ENCODE results near the gene RABGGTA. TPM values are rescaled to one million over a fixed set of nuclear protein-coding genes. Genes with fewer than 3 reads are reported as not detected.
A peak's percentile ranks its signal among the peaks of the same experiment; 100 is the strongest.

The RABGGTA gene, protein sequence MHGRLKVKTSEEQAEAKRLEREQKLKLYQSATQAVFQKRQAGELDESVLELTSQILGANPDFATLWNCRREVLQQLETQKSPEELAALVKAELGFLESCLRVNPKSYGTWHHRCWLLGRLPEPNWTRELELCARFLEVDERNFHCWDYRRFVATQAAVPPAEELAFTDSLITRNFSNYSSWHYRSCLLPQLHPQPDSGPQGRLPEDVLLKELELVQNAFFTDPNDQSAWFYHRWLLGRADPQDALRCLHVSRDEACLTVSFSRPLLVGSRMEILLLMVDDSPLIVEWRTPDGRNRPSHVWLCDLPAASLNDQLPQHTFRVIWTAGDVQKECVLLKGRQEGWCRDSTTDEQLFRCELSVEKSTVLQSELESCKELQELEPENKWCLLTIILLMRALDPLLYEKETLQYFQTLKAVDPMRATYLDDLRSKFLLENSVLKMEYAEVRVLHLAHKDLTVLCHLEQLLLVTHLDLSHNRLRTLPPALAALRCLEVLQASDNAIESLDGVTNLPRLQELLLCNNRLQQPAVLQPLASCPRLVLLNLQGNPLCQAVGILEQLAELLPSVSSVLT
- total RNA-seq = 25.7 TPM

DNA sequence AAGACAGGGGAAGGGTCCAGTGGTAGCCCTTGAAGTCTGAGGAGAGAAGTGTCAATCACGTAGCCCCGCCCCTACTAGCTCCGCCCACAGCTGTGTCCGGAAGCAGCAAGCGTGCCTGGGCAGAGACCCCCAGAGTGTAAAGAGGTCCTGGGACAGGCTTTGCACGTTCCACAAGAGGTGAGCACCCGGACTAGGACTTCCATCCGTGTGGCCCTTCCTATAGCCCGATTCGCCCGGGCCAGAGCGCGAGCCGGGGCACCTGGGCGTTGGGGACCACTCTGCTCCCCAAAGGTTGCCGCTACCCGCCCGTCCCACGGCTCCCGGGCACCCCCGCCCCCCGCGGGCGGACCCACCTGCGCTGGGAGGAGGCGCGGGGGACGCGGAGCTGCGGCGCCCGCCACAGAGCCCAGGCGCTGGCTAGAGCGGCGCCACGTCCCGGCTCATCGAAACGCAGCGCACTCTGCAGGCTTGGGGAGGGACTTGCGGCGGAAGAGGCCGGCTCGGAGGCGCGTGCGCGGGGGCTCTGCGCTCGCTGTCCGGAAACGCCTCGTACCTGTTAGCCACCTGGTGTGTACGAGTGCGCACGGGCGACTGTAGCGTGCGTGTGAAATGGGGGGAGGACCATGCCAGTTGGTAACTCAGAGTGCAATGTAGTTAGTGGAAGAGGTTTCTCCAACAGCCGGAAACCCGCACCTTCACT is at the start of gene RABGGTA:
Gene RABGGTA, minus strand, starts transcription at position 464 of the 700 bp plus-strand sequence. CDS start 482 bp downstream, outside the sequence.
- FAIRE-seq (no peak), DNase-seq (ENCODE audit: low spot score in 2 of 2) (peak; percentile 94 to 97)

DNA sequence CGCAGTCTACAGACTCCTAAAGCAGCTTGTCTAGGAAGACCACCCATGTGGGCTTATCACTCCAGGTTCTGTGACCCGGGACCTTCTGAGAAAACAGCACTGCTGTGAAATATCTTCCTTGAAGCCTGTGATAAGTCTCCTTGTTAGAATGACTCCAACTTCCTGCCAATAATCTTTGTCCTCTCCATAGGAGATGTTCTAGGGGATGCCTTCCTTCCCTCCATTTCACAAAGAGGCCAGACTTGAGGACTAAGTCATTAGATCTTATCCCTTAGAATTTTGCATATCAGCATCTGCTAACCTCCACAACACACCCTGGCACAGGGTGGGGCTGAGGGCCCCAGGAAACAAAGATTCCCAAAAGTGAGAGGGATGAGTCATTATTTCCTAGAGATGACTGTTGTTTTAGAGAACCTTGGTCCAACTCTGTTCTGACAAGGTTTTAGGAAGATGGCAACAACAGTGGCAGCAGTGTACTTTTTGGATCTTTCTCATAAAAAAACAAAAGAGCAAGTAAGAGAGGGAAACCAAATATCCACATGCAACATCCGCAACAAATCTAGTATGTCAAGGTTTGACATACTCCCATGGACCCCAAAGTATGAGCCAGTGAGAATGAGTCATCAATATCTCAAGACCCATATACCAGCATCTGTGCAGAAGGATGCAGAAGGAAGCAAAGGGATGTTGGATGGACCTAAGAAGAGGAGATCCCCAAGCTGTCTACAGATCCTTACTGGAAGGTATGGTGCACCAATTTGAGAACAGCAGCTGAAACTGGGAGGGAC is 45.9 kb upstream of the RABGGTA start:
- DNase-seq (ENCODE audit: low spot score in 2 of 2) (no peak), FAIRE-seq (no peak)

DNA sequence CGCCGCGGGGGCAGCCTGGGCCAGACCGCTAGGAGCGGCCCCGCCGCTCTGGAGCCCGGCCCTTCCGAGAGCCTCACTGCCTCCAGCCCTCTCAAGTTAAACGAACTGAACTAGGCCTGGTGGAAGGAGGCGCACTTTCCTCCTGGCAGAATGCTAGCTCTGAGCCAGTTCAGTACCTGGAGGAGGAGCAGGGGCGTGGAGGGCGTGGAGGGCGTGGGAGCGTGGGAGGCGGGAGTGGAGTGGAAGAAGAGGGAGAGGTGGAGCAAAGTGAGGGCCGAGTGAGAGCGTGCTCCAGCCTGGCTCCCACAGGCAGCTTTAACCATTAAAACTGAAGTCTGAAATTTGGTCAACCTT is 45.2 kb upstream of the RABGGTA start:
- FAIRE-seq (no peak), DNase-seq (ENCODE audit: low spot score in 2 of 2) (no peak)

DNA sequence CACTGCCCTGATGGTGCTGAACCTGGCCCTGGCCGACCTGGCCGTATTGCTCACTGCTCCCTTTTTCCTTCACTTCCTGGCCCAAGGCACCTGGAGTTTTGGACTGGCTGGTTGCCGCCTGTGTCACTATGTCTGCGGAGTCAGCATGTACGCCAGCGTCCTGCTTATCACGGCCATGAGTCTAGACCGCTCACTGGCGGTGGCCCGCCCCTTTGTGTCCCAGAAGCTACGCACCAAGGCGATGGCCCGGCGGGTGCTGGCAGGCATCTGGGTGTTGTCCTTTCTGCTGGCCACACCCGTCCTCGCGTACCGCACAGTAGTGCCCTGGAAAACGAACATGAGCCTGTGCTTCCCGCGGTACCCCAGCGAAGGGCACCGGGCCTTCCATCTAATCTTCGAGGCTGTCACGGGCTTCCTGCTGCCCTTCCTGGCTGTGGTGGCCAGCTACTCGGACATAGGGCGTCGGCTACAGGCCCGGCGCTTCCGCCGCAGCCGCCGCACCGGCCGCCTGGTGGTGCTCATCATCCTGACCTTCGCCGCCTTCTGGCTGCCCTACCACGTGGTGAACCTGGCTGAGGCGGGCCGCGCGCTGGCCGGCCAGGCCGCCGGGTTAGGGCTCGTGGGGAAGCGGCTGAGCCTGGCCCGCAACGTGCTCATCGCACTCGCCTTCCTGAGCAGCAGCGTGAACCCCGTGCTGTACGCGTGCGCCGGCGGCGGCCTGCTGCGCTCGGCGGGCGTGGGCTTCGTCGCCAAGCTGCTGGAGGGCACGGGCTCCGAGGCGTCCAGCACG is 44.6 kb upstream of the RABGGTA start:
- no peak for FAIRE-seq
- peak in 1 of 2 donors; percentile 67 for DNase-seq (ENCODE audit: low spot score in 2 of 2)

DNA sequence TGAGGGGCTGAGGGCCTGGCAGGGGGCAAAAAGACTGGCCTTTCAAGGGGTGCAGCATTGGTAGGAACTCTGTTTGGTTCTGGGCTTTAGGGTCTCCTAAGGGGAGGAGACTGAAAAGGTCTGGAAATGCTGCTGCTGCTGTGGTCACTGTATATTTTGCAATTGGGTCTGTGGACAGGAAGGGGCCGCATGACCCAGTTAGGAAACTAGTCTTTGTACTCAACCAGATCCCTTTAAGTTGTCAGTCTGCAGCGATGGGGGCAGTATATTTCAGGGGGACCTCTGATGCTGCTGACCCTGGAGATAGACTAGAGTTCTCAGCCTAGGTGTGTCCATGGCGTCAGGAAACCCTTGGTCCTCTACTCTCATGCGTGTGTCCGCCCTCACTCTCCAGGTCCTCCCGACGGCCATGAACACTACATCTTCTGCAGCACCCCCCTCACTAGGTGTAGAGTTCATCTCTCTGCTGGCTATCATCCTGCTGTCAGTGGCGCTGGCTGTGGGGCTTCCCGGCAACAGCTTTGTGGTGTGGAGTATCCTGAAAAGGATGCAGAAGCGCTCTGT is 43.9 kb upstream of the RABGGTA start:
- DNase-seq (ENCODE audit: low spot score in 2 of 2) (no peak), FAIRE-seq (no peak)

DNA sequence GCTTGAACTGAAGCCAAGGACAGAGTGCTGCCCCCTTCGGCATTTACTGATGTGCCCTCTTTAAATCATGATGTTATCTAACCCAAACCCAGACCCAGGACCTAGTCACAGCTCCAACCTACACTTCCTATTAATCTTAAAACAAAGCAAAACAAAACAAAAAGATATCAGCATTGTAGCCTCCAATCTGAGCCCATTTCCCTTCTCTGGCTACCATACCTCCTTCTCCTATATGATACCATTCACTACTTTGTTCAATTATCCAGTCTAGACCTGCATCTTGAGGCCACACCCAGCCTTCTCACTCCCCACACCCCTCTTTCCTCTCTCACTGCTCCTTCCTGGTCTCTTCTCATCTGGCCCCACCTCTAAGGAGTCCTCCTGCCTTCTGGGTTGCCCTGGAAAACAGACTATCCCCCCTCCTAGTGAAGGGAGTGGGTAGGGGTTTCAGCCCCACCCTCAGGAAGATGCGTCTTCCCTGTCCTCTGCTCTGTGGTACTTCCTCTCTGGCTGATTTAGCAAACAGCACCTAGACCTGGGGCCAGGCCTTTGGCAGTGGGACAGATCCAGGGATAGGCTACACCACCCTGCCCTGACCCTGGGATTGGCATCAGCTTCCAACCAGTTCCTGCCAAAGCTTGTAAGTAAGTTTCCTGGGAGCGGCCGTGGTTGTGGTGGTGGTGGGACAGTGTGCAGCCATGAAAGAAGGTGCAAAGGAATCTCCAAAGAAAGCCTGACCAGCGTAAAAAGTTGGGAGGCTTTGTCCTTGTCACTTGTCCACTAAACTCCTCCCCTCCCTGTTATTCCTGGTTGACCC is 43.2 kb upstream of the RABGGTA start:
- no peak for DNase-seq (ENCODE audit: low spot score in 2 of 2)
- no peak for FAIRE-seq

DNA sequence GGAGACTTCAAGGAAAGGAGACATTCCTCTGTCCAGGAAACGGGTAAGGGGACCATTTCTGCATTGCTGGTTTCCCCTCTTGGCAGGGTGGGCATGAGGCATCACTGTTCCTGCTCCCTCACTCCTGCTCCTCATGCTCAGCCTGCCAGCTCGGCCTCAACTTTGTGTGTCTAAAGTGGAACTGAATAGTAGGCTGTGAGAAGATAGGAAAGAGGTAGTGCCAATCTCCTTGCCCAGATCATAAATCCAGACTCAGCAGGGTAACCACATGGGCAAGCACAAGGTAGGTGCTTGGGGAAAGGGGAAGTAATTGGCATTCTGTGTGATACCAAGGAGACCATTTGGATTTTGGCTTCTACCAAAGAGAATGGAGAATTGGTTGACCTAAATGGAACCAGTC is 42.5 kb upstream of the RABGGTA start:
- no peak for FAIRE-seq

DNA sequence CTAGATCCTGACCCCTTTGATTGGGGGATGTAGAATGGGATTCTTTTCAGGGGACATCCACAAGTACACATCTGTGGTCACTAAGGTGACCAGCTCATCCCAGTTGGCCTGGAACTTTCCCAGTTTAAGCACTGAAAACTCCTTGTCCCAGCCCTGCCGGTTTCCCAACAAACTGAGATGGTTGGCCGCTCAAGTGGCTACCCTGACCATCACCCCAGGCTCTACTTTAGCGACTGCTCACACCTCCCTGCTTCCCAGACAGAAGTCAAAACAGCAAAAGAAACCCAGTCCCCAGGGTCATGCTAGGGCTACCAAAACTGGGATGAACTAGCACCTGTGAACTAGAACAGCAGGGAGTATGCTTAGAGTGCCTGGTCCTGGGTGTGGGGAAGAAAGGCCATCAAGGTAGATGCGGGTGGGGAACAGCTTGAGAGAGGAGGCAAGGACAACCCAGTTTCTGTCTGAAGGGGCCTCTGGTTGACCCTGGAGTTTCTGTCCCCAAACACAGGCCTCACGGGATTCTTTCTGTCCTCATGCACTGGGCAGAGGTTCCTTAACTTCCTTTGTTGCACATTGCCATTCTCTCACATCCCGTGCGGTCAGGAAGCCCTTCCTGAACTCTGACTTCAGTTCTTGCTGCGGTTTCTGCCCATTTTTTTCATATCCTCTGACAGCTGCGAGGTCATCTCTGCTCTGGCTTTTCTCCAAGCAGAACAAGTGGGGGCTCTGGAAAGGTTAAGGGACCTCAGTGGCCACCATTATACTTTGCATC is 41.5 kb upstream of the RABGGTA start:
- FAIRE-seq = no peak
- no peak for DNase-seq (ENCODE audit: low spot score in 2 of 2)

More for the DNA sequence above, 42.5 kb upstream of the RABGGTA start:
- no peak for DNase-seq (ENCODE audit: low spot score in 2 of 2)

DNA sequence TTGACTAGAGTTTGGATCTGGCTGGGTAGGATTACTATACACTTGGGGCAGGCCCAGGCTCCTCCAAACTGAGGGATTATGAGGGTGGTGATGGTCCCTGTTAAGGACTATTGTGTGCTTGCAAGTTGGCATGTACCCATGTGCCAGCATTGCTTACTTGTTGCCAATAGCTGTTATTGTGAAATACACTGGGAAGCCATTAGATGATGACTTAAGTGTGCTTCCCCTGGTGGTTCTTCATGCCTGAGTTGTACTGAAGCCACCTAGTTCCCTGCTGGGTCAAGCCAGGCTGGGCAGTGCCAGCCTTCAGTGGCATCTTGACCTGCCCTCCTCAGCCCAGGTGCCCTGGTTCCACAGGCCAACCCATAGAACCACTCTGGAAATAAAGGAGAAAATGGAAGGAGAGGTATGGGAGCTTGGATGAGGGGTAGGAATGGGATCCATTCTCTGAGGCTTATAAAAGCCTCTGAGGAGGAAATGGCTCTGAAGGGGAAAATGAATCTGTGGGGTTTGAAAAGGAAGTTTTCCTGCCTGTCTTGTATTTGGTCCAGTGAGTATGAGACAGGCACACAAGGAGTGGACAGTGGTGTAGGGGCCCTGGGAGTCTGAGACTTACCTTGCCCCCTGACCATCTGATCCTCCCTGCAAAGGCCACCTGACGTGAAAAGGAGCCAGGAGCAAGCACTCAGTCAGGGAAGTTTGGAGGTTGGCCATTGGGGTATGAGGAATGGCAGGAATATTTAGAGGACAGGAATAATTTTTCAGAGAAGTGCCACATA is 40.6 kb upstream of the RABGGTA start:
- no peak for DNase-seq (ENCODE audit: low spot score in 2 of 2)
- FAIRE-seq = no peak

DNA sequence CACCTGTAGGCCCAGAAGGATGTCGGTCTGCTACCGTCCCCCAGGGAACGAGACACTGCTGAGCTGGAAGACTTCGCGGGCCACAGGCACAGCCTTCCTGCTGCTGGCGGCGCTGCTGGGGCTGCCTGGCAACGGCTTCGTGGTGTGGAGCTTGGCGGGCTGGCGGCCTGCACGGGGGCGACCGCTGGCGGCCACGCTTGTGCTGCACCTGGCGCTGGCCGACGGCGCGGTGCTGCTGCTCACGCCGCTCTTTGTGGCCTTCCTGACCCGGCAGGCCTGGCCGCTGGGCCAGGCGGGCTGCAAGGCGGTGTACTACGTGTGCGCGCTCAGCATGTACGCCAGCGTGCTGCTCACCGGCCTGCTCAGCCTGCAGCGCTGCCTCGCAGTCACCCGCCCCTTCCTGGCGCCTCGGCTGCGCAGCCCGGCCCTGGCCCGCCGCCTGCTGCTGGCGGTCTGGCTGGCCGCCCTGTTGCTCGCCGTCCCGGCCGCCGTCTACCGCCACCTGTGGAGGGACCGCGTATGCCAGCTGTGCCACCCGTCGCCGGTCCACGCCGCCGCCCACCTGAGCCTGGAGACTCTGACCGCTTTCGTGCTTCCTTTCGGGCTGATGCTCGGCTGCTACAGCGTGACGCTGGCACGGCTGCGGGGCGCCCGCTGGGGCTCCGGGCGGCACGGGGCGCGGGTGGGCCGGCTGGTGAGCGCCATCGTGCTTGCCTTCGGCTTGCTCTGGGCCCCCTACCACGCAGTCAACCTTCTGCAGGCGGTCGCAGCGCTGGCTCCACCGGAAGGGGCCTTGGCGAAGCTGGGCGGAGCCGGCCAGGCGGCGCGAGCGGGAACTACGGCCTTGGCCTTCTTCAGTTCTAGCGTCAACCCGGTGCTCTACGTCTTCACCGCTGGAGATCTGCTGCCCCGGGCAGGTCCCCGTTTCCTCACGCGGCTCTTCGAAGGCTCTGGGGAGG is 39.5 kb upstream of the RABGGTA start, which contains the start of gene LTB4R:
Gene LTB4R, plus strand, starts transcription at position 857 of the 959 bp plus-strand sequence. CDS start 4,150 bp downstream, outside the sequence.
- DNase-seq (ENCODE audit: low spot score in 2 of 2) (peak; percentile 77 to 80), FAIRE-seq (no peak)

DNA sequence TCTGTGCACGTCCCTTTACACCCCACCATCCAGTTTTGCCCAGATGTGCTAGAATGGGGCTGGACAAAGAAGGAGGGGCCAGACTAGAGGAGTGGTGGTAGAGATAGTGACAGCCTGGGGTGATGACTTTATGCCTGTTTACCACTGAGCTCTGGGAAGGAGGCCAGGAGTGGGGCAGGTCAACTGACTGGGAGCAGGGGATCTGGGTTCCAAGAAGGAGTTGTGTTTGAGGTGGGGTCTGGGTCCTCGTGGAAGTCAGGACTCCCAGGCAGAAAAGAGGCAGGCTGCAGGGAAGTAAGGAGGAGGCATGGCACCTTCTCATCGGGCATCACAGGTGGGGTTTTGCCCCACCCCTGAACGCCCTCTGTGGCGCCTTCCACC is 38.9 kb upstream of the RABGGTA start:
- DNase-seq (ENCODE audit: low spot score in 2 of 2) (no peak), FAIRE-seq (no peak)

DNA sequence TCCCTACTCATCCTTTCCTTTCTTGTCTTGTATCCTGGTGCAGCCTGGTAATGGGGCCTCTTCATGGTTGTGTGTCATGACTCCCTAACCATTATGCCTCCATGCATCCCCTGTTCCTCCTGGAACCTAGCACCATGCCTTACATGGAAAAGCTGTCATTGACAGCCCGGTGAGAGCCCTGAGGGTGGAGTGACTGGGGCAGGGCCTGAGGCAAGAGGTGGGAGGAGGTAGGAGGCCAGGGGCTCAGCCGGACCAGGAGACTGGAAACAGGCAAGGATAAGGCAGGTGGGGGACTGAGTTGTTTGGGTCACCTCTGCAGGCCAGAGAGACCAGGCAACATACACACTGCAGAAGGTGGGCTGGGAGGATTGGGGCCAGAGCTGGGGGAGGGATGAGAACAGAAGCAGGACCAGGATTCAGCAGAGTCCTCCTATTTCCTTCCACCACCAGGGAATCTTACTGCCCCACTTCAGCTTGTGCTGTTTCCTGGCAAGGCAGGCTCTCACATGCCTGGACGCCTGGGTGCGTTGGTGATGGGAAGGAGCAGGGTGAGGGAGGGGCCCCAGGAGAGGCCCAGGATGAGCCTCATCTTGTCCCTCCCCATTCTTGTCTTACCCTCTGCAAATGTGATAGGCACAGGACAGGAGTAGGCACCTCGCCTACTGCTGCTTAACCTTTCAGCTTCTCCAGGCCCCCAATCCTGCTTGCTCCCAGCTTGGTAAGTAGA is 38.3 kb upstream of the RABGGTA start, which contains the start of gene LTB4R2:
Gene LTB4R2, plus strand, starts transcription at position 603 of the 727 bp plus-strand sequence. CDS start 525 bp downstream, outside the sequence.
- no peak for DNase-seq (ENCODE audit: low spot score in 2 of 2)
- no peak for FAIRE-seq

DNA sequence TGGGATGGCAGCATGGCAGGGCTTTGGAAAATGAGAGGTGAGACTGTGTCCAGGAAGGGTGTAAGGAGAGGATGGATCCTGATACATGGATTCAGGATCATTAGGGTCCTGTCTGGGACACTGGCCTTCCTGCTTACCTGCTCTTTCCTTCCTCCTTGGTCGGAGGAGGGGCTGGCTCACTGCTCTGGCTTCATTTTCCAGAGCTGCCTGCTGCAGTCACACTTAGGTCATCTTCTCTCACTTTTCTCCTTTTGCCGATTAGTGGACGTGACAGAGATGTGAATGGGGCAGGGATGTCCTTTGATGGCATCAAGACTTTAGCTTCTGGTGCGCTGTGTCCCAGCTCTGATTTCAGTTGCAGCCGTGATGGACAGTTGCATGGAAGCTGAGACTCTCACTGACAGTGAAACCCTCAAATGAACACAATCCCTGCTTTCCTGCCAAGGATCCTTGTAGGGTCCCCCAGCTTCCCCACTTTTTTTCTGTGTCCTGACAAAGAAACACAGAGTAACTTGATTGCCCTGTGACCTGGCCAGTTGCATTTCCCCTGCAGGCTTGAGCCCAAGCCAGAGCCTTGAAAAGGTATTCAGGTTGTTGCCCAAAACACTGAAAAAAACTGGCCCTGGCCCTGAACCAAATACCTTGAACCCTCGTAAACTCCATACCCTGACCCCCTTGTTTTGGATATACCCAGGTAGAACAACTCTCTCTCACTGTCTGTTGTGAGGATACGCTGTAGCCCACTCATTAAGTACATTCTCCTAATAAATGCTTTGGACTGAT is 37.1 kb upstream of the RABGGTA start:
- FAIRE-seq (no peak), DNase-seq (ENCODE audit: low spot score in 2 of 2) (no peak)

DNA sequence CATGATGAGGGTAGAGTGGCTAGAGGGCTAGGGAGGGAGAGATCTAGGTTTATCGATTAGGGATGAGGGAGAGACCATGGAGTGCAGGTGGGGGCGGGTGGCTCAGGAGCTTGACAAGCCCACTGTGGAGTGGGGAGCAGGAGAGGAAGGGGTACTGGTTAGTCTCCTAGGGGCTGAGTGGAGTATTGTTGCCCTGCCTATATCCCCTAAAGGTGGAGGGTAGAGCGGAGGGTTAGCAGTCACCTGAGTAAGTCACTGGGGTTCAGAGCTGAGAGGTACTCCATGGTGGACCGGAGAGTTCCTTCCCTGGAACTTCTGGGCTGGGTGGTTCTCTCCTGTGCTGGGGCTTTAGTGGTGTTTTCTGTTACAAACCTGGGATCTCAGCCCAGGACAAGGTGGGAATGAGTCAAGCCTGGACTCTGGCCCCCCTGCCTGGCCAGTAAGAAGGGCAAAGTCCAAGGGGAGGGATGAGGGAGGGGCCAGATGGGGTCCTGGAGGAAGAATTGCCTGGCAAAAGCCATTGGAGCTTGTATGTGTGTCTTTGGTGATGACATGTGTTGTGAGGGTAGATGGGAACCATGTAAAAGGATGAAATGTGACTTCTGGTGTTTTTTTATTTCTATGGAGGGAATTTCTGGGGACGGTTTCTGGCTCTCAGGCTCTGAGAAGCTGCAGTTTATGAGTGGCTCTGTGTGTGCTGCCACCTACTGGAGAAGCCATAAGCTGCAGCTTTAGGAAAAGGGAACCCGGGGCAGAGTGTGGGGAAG is 36.4 kb upstream of the RABGGTA start, which contains the start of gene CIDEB:
Gene CIDEB, minus strand, starts transcription at position 403 of the 767 bp plus-strand sequence. Its CDS starts 119 bp downstream, at position 284.
- peak in 1 of 2 donors; percentile 63 for DNase-seq (ENCODE audit: low spot score in 2 of 2)
- no peak for FAIRE-seq

Measured in frontal cortex (tissue), 4 donors.